Measurements from ENCODE around the gene AQP1. TPM values are rescaled to one million over a fixed set of nuclear protein-coding genes. Genes with fewer than 3 reads are reported as not detected.

Gene AQP1
- total RNA-seq, 1 experiment from 2014 or later, result 0.15 TPM

- H3K4me1 ChIP-seq (ENCODE audit: insufficient read depth, low read length), result no peaks in the 10 kb centered on the region
- no peak overlapping the region for H2BK5ac ChIP-seq (ENCODE audit: insufficient read length, low read length)
- no peak for DNase-seq
These were observed 11.6 kb upstream of the AQP1 start for GRCh38 chr7:30900053-30900452.

More at GRCh38 chr7:30900053-30900452, 11.6 kb upstream of the AQP1 start:
- Histone ChIP-seq H2AK5ac (ENCODE audit: insufficient read length, low read length) (no peak overlapping the region), H3K27ac (ENCODE audit: insufficient read length, low read depth, low read length) (no peak overlapping the region), H4K5ac (ENCODE audit: insufficient read length, low read depth, low read length) (no peak overlapping the region), H3K27me3 (ENCODE audit: insufficient read depth, low read length) (no peaks in the 10 kb centered on the region), H4K20me1 (ENCODE audit: control insufficient read depth, insufficient read depth, insufficient read length) (no peaks in the 10 kb centered on the region), H3K18ac (ENCODE audit: insufficient read length, low read depth, low read length) (no peak overlapping the region), H3K56ac (ENCODE audit: insufficient read length, low read depth, low read length) (no peak overlapping the region), H4K91ac (ENCODE audit: insufficient read length, low read depth, low read length) (no peak overlapping the region), H3K79me1 (ENCODE audit: insufficient read depth, low read depth, low read length, poor library complexity, severe bottlenecking) (no peaks in the 10 kb centered on the region), H3K9me3 (ENCODE audit: control insufficient read depth, low read depth, low read length) (no peaks in the 10 kb centered on the region), H2AFZ (ENCODE audit: low read length) (no peak overlapping the region), H3K9ac (ENCODE audit: extremely low read depth, insufficient read length, low read length) (no peak overlapping the region), H2BK15ac (ENCODE audit: low read depth, low read length) (no peak overlapping the region), H2BK20ac (ENCODE audit: low read depth, low read length, poor library complexity, severe bottlenecking) (no peak overlapping the region), H3T11ph (ENCODE audit: low read length) (no peak overlapping the region), H3K4ac (ENCODE audit: low read depth, low read length) (no peak overlapping the region), H3K4me2 (ENCODE audit: insufficient read depth, insufficient read length, low read length) (no peak overlapping the region), H2BK12ac (ENCODE audit: insufficient read length, low read depth, low read length) (no peak overlapping the region), H2BK120ac (ENCODE audit: low read depth, low read length, poor library complexity, severe bottlenecking) (no peak overlapping the region), H3K23ac (ENCODE audit: insufficient read length, low read depth, low read length) (no peak overlapping the region), H3K14ac (ENCODE audit: insufficient read depth, low read length) (no peak overlapping the region), H3K23me2 (ENCODE audit: insufficient read length, low read depth, low read length, poor library complexity, severe bottlenecking) (no peaks in the 10 kb centered on the region), H3K79me2 (ENCODE audit: insufficient read depth, low read length) (no peaks in the 10 kb centered on the region), H4K8ac (replicated peaks; ENCODE audit: insufficient read length, low read depth, low read length) (no peak overlapping the region)
- no peaks in the 10 kb centered on the region; a peak in 1 of 5 replicates for H3K9me3 Mint-ChIP-seq
- no peak for TF ChIP-seq CTCF (conservative IDR thresholded peaks at IDR 0.05)
- WGBS (ENCODE audit: extremely low coverage, insufficient read length, low lambda C conversion rate), result no CpG with 5 or more reads among the region's 9 CpGs
- H3K27me3 Mint-ChIP-seq (ENCODE audit: low read depth), result peaks cover 3% of the 10 kb centered on the region
- H3K27ac Mint-ChIP-seq, result no peak overlapping the region
- no peak overlapping the region for H3K4me3 Mint-ChIP-seq
- no peaks in the 10 kb centered on the region; a peak in 1 of 7 replicates for H3K36me3 Mint-ChIP-seq (ENCODE audit: insufficient read depth in 1 of 3, low read depth in 3 of 3)
- peaks cover 4 to 17% of the 10 kb centered on the region in 2 experiments; a peak in 3 of 4 replicates for H3K4me1 Mint-ChIP-seq

All from H9 (cell line).